Activated CD8-positive, alpha-beta memory T cell treated with anti-CD3 and anti-CD28 coated beads, Interleukin-2, amount 50 U/mL, for 24 hours (primary cell): Measurements from ENCODE around the gene KCNH5.

Experiments used
- DNase-seq: peaks from one replicate; pipeline ENCODE4 v3.0.0-alpha.2; 2020; ENCODE audit errors: extremely low read depth

The KCNH5 gene

DNA sequence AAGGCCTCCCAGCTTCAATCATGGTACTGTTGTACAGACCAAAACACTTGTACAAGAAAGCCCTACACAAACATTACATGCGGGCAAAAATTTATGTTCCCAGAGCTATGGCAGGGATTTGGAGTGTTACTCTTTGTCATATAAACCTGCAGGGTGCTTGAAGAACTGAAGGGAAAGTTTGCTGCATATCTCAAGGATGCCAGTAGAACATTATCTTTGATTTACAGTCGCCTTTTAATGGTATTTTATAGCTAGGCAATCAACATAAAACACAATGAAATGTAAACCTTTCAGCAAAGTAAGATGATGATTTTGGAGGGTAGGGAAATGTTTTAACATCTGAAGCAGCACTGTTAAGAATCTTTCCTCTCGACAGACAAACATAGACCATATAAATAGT, 305.6 kb downstream of the KCNH5 start:
- DNase-seq: no peak

DNA sequence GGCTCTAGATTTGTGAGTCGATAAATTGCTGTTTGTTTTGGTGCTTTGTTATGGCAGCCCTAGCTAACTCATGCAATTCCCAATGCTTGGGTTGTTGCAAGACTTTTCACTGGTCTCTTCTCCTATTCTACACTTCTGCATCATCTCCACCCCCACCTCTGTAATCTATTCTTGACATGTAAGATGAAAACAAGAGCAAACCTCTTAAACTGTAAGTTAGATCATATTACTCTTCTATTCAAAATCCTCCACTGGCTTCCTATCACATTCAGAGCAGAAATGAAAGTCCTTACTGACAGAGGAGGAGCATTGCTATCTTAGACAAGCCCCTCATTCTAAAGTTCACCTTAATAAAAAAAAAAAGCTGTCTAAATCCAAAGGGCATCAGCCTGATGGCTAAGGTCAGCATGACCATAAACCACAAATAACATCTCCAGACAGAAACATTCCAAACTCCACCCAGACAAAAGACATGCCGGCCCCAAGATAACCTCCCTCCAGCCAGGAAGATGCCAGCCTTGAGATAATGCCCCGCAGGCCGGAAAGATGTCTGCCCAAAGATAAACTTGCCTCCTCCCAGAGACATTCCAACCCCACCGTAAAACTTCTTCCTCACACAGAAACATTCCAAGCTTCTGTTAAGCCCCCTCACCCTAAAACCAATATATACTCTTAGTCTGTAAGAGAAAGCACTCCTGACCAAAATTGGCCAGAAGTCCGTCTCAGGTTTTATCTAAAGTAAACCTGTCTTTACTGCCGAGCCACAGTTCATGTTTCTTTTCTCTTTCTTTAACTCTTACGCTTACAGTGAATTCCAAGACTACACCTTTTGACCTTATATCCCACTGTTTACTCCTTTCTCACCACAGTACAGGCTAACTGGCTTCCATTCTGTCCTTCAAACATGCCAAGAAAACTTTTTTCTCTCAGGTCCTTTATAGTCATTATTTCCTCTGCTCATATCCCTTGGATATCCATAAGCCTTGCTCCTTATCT, 308.9 kb downstream of the KCNH5 start:
- no peak for DNase-seq

DNA sequence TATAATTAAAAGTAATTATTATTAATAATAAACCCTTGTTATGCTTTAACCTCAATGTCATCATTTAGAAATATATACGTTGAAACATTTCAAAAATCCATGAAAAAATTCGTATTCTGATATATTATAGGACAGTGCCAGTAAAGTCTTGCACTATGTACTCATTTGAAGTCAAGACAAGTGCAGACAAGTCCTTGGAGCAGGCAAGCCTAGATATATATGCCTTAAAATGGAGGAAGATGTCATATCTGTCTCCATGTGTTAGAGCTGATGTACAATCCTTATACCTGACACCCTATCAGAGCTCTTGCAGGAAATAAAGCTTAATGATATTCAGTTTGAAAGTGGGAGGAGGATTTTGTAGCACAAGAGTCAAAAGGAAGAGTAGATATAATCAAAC, 310.4 kb downstream of the KCNH5 start:
- DNase-seq: no peak

- no peak for DNase-seq
These were observed 322.9 kb downstream of the KCNH5 start for GRCh38 chr14:62722406-62722805.

- no peak for DNase-seq
These were observed 326.6 kb downstream of the KCNH5 start for GRCh38 chr14:62718629-62719028.

GRCh38 chr14:62711351-62712023, 333.8 kb downstream of the KCNH5 start:
- DNase-seq: no peak

DNA sequence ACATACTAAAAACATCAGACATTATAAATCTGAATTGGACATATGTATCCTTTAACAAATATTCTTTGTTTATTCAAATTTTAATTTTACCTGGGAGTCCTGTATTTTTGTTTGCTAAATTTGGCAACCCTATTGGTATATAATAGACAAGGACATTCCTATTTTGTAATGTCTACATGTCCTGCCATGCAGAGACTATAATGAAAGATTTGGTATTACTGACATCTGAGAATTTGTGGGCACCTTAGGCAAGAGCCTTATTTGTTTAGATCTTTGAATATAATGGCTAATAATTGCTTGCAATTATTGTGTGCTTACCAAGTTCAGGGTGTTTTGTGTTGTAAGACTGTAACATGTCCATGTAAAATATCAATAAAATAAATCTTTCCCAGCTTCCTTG, 334.4 kb downstream of the KCNH5 start:
- no peak for DNase-seq

DNA sequence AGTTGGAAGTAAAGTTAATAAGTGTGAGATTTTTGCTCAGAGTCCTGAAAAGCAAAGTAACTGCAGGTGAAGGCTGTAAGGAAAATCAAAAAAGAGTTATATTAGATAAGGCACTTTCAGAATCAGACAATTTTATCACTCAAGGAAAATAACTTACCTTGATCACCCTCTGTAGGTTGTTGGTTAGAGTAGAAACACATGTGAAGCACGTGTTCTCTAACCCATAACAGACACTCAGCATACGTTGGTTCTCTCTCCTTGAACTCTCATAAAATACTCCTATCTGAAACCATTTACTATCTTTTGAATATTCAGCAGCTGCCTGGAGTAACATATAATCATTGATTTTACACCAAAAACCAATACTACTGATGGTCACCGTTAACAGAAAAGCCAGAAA, 335.5 kb downstream of the KCNH5 start:
- DNase-seq: no peak

GRCh38 chr14:62706217-62706616, 339.0 kb downstream of the KCNH5 start:
- no peak for DNase-seq

DNA sequence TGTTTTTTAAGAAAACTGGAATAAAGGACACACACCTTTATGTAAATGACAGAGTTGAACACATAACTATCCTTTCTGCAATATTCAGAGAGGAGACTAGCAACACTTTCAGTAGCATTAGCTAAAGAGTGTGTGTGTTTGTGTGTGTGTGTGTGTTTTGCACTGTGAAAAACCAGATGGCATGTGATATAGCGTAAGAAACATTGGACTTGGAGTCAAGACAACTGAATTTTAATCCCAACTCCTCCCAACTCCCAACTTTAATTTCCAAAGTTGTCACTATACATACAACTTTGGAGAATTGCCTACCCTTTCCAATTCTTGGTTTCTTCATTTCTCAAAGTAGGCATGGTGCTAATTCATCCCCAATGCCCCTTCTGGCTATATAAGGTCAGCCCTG, 347.8 kb downstream of the KCNH5 start:
- no peak for DNase-seq

- no peak for DNase-seq
These were observed 348.3 kb downstream of the KCNH5 start for GRCh38 chr14:62696929-62697328.

DNA sequence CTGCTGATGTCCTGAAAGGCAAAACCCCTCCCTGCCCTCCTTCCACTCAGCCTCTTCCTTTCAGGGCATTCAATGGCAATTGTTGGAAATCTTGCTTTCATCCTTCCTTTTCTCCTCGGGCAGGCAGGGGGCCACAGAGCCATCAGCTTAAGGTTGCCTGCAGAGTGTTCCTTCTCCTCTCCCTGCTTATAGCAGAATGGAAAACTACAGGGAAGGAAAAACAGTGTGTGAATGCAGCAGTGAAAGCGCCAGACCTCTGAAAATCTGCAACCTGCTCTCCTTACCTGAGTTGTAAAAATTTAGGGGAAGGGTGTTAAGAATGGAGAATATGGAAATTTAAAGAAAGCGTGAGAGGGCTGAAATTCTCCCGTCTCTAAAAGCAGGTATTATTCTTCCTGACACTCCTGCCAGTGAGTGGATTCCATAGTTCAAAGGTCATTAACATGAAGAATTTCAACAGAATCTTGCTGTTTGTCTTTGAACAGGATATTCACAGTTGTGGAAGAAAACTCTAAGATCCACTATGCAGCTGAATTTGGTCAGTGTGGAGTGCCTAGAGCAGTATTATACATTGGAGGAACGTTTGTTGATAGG, 348.8 kb downstream of the KCNH5 start:
- DNase-seq: no peak

DNA sequence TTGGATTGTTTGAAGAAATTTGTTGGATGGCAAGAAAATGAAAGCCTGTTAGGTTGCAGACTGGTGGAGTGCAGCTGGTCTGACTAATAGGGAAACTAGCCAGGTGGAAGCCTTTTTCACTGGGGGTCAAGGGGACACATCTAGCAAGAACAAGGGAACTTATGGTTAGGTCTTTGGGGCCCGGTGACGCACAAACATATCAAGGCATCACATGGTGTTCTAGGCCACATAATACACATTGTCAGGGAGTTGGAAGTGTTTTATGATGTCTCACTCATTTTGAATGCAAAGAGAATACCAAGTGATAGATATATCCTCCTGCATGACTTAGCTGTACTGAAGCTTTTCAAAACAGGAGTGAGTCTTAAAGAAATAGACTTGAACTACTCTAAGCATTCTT, 351.2 kb downstream of the KCNH5 start:
- no peak for DNase-seq

DNA sequence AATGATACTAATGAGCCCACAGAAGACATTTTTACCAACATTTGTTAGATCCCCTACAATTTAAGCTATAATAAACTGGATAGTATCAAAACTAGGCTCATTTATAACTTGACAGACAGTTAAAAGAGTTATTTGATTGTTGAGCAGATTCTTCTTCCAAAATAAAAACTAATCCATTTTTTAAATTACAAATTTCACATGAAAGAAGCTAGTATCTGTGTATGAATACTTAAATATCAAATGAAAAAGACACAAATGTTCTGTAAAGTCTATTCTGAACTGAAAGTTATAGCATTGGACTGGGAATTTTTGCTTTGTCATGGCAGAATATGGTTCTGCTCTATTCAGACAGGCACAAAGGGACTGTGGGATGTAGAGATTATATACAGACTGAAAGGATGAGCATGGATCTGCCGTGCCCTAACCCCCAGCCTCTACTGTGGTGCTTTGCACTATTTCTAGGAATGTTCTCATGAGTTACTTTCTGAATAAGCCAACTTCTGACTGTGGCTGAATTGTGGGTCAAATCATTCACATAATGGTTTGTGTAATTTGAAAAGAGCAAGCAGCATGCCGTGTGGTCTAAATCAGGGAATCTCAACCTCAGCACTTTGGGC, 352.7 kb downstream of the KCNH5 start:
- DNase-seq: no peak

GRCh38 chr14:62691647-62692489, 353.4 kb downstream of the KCNH5 start:
- no peak for DNase-seq

GRCh38 chr14:62689733-62690132, 355.5 kb downstream of the KCNH5 start:
- DNase-seq: no peak

- DNase-seq: no peak
These were observed 357.4 kb downstream of the KCNH5 start for GRCh38 chr14:62687818-62688217.

GRCh38 chr14:62684376-62684775, 360.9 kb downstream of the KCNH5 start:
- DNase-seq: no peak

- no peak for DNase-seq
These were observed 363.1 kb downstream of the KCNH5 start for GRCh38 chr14:62682208-62682607.

DNA sequence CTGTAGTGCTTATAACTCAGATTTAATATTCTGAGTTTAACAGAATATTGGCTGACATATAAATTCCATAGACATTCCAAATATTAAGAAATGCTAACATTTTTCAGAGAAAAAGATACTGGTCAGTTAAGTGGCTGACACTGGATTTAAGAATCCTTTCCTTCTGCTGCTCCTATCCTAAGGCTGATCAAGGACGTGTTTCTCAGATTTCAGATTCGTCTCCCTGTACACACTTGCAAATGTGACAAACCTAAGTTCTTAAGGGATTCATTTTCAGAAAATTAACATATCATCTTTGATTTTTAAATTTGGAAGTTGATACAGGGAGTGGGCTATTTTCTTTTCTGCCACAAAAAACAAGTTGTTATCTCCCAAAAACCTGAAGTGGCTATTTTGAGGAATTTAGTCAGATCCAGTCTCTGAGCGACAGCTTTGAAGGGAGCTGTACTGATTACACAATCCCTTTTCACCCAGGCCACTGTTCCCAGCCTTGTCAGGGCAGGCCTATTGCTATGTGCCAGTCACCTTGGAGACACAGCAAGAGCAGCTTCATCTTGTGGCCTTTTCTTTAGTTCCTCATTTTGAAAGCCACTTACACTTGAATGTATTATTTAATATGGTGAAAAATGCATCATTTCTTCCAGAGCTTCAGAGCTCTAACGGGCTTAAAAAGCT, 370.6 kb downstream of the KCNH5 start:
- DNase-seq: no peak
